SK-N-SH (cell line): Measurements from ENCODE around the gene GLYAT. TPM values are rescaled to one million over a fixed set of nuclear protein-coding genes. Genes with fewer than 3 reads are reported as not detected.

Experiments
- CTCF ChIA-PET: fragments of 300-600, 350-600 bp; formaldehyde crosslinking; extraction: SDS; loops from one replicate; lab custom pipeline; 2021; lab: Yijun Ruan, JAX
- POLR2A ChIA-PET: fragments of 350-600 bp; sonication (Branson Sonifier 250); formaldehyde crosslinking; extraction: SDS; loops from one replicate; lab custom pipeline; 2020; ENCODE audit warnings: antibody characterized with exemption, inconsistent platforms; lab: Yijun Ruan, JAX
- DNase-seq: peaks from one replicate; pipeline ENCODE4 v3.0.0; 2012
- H2AFZ ChIP-seq: fragments of 200-600 bp; sonication (generic); 2 replicates; pipeline ENCODE4 v1.8.1; 2016; ENCODE audit warnings: antibody characterized with exemption, mild to moderate bottlenecking, low read depth
- H3F3A ChIP-seq: fragments of 200-600 bp; sonication (generic); replicated peaks from 2 replicates; pipeline ENCODE3; 2016; ENCODE audit warnings: antibody characterized with exemption, mild to moderate bottlenecking; ENCODE audit not compliant: insufficient read depth
- H3K27ac ChIP-seq, 2 experiments: fragments of 200-500 bp in 1 of 2; fragments of 200-600 bp in 1 of 2; sonication (Bioruptor generic) in 1 of 2; sonication (generic), shearing (Covaris generic) in 1 of 2; 2 replicates each; pipeline versions ENCODE4 v1.5.1 to v1.6.1; 2014 to 2016; ENCODE audit warnings: low read depth in 2 of 2, inconsistent platforms in 1 of 2, low read length in 1 of 2, mild to moderate bottlenecking in 1 of 2, mixed read lengths in 1 of 2
- H3K27me3 ChIP-seq: fragments of 200-600 bp; sonication (generic), shearing (Covaris generic); 2 replicates; pipeline ENCODE4 v1.6.1; 2016; ENCODE audit warnings: mixed run types; ENCODE audit not compliant: insufficient read depth
- H3K36me3 ChIP-seq, 2 experiments: fragments of 200-500 bp in 1 of 2; fragments of 200-600 bp in 1 of 2; sonication (Bioruptor generic) in 1 of 2; sonication (generic) in 1 of 2; replicated peaks in 1 of 2; 2 replicates each; pipeline versions ENCODE3 to v1.5.1; 2014 to 2016; ENCODE audit warnings: low read length in 1 of 2, mild to moderate bottlenecking in 1 of 2; ENCODE audit not compliant: insufficient read depth in 2 of 2, control insufficient read depth in 1 of 2
- H3K4me1 ChIP-seq, 2 experiments: fragments of 200-500 bp in 1 of 2; fragments of 200-600 bp in 1 of 2; sonication (Bioruptor generic) in 1 of 2; sonication (generic), shearing (Covaris generic) in 1 of 2; 2 replicates each; pipeline versions ENCODE4 v1.5.1 to v1.6.1; 2014 to 2016; ENCODE audit warnings: low read depth in 1 of 2, low read length in 1 of 2, mixed run types in 1 of 2; ENCODE audit not compliant: insufficient read depth in 2 of 2, control insufficient read depth in 1 of 2
- H3K4me2 ChIP-seq: fragments of 200-600 bp; sonication (generic), shearing (Covaris generic); 2 replicates; pipeline ENCODE4 v1.6.1; 2017; ENCODE audit warnings: mixed run types
- H3K4me3 ChIP-seq, 2 experiments: fragments of 200-500 bp in 1 of 2; fragments of 200-600 bp in 1 of 2; sonication (Bioruptor generic) in 1 of 2; sonication (generic), shearing (Covaris generic) in 1 of 2; 2 replicates each; pipeline versions ENCODE4 v1.5.1 to v1.8.1; 2014 to 2016; ENCODE audit warnings: low read depth in 2 of 2, inconsistent platforms in 1 of 2, low read length in 1 of 2, mild to moderate bottlenecking in 1 of 2, mixed read lengths in 1 of 2, moderate library complexity in 1 of 2
- H3K79me2 ChIP-seq: fragments of 200-600 bp; sonication (generic); 2 replicates; pipeline ENCODE4 v1.8.1; 2017; ENCODE audit warnings: mild to moderate bottlenecking; ENCODE audit not compliant: insufficient read depth
- H3K9ac ChIP-seq: fragments of 200-600 bp; sonication (generic); 2 replicates; pipeline ENCODE4 v1.6.1; 2017; ENCODE audit warnings: mixed run types
- H3K9me2 ChIP-seq: fragments of 200-600 bp; sonication (generic); 2 replicates; pipeline ENCODE4 v1.6.1; 2017; ENCODE audit warnings: mixed run types
- H3K9me3 ChIP-seq: fragments of 200-600 bp; sonication (generic); 2 replicates; pipeline ENCODE4 v1.6.1; 2017; ENCODE audit warnings: mixed run types, mild to moderate bottlenecking, moderate library complexity
- H4K20me1 ChIP-seq: fragments of 200-600 bp; sonication (generic); 2 replicates; pipeline ENCODE4 v1.6.1; 2017; ENCODE audit warnings: mild to moderate bottlenecking, mixed run types; ENCODE audit not compliant: insufficient read depth
- EP300 ChIP-seq, 2 experiments: IDR thresholded peaks; 2 replicates each; pipeline versions ENCODE4 v1.4.0 to v1.6.1; 2012; ENCODE audit warnings: borderline replicate concordance in 1 of 2, low read depth in 1 of 2, low read length in 1 of 2
- FOSL2 ChIP-seq: IDR thresholded peaks from 2 replicates; pipeline ENCODE4 v1.4.0; 2012; ENCODE audit warnings: low read depth, mild to moderate bottlenecking, moderate library complexity, borderline replicate concordance
- FOXM1 ChIP-seq: IDR thresholded peaks from 2 replicates; pipeline ENCODE4 v1.4.0; 2012; ENCODE audit warnings: low read depth, mild to moderate bottlenecking
- GATA2 ChIP-seq: sonication (generic); formaldehyde crosslinking; IDR thresholded peaks from 2 replicates; pipeline ENCODE4 v1.5.0; 2020; ENCODE audit warnings: mild to moderate bottlenecking, missing genetic modification reagents
- JUND ChIP-seq: IDR thresholded peaks from 2 replicates; pipeline ENCODE4 v1.4.0; 2012
- MXI1 ChIP-seq: IDR thresholded peaks from 2 replicates; pipeline ENCODE4 v1.6.1; 2012; ENCODE audit warnings: mild to moderate bottlenecking, low read depth, low read length, improper control_type of control experiment
- POLR2AphosphoS5 ChIP-seq: IDR thresholded peaks from 2 replicates; pipeline ENCODE4 v1.6.1; 2012; ENCODE audit warnings: low read depth, low read length
- RAD21 ChIP-seq: IDR thresholded peaks from 2 replicates; pipeline ENCODE4 v1.6.1; 2012; ENCODE audit warnings: mild to moderate bottlenecking, low read length
- RCOR1 ChIP-seq: fragments of 150-350 bp; IDR thresholded peaks from 2 replicates; pipeline ENCODE4 v1.6.1; 2017; ENCODE audit warnings: antibody characterized with exemption, low read length
- RFX5 ChIP-seq: IDR thresholded peaks from 2 replicates; pipeline ENCODE4 v1.6.1; 2012; ENCODE audit warnings: mild to moderate bottlenecking, improper control_type of control experiment, low read length
- RXRA ChIP-seq: IDR thresholded peaks from 2 replicates; pipeline ENCODE4 v1.4.0; 2012; ENCODE audit warnings: low read depth, mild to moderate bottlenecking, borderline replicate concordance
- SMC3 ChIP-seq: IDR thresholded peaks from 2 replicates; pipeline ENCODE4 v1.6.1; 2012; ENCODE audit warnings: low read depth, low read length, improper control_type of control experiment
- TEAD4 ChIP-seq: IDR thresholded peaks from 2 replicates; pipeline ENCODE4 v1.4.0; 2012; ENCODE audit warnings: mild to moderate bottlenecking, borderline replicate concordance; ENCODE audit not compliant: insufficient read depth
- USF1 ChIP-seq: IDR thresholded peaks from 2 replicates; pipeline ENCODE4 v1.4.0; 2012; ENCODE audit warnings: low read depth, borderline replicate concordance
- YY1 ChIP-seq: IDR thresholded peaks from 2 replicates; pipeline ENCODE4 v1.4.0; 2012; ENCODE audit warnings: low read depth, mild to moderate bottlenecking
- WGBS: methylation state at CpG from one replicate; pipeline ENCODE4 v1.1.6; 2017; ENCODE audit warnings: low lambda C conversion rate; 5-methylcytosine and 5-hydroxymethylcytosine counted together
- polyA plus RNA-seq, 3 experiments: library from polyadenylated mRNA; depleted of rRNA; stranded (reverse); fragments of >200 nt; gene quantifications; 2 replicates each; pipeline ENCODE4 v1.2.3, GENCODE V29; 2012
- TF ChIP-seq, protein P1 (sequence below): IDR thresholded peaks from 2 replicates; pipeline ENCODE4 v1.4.0; 2012; ENCODE audit warnings: low read depth
- TF ChIP-seq, protein P2 (sequence below): IDR thresholded peaks from 2 replicates; pipeline ENCODE4 v1.6.1; 2012; ENCODE audit warnings: mild to moderate bottlenecking, low read depth, low read length, moderate library complexity
- TF ChIP-seq, protein P3 (sequence below): IDR thresholded peaks from 2 replicates; pipeline ENCODE4 v1.4.0; 2012; ENCODE audit warnings: low read depth, borderline replicate concordance

Gene GLYAT
- polyA plus RNA-seq, 1 of the 3 experiments (the other 2 are of a cell fraction) = not detected

DNA sequence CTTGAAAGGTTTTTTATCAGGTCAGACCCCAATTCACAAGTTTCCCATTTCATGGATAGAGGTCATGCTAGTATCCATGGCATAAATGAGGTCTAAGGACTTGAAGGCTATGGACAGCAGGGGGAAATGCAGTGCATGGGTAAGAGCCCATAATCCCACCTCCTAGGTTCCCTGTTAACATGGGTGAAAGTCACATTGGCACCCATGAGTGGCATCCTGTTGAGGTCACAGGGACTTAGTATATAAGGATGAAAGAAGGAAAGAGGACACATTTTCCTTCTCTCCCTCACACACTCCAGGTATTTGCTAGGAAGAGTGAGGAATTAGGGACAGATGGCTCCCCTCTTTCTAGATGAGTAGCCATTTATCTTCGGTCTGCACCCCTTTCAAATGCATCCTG lies 9.4 kb upstream of the GLYAT start (continued):
- TF ChIP-seq RCOR1 = no peak
- TF ChIP-seq, all 33 proteins: peak for 0

DNA sequence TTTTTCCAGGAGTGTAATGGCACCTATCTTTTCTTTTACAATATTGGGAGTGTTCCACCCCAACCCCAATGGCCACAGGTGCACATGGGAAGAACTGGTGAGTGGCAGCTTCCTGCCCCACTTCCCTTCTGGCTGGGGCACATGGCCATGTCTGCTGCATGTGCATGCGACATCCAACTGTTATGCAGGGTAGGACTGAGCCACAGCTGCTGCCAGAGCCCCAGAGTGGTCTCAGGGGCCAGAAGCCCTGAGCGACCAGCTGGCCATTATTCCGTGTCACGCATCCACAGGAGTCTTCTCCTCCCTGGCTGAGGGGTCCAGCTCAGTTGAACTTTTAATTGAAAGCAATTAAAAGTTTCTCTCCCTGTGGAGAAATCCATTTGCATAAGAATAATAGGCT lies 8.7 kb upstream of the GLYAT start:
- no peaks in the 10 kb centered on the region for H3K79me2 ChIP-seq
- H3K27me3 ChIP-seq = no peaks in the 10 kb centered on the region
- no peaks in the 10 kb centered on the region for H3K36me3 ChIP-seq
- CTCF ChIA-PET = no interaction called here
- H3K9me3 ChIP-seq = no peaks in the 10 kb centered on the region
- TF ChIP-seq EP300 (IDR thresholded peaks at IDR 0.05; ENCODE audit: borderline replicate concordance in 1 of 2, low read depth in 1 of 2, low read length in 1 of 2) = no peak
- no peak for TF ChIP-seq MXI1
- no peak for TF ChIP-seq USF1
- TF ChIP-seq RXRA = no peak
- no peak for TF ChIP-seq SMC3
- no peak for TF ChIP-seq RCOR1
- TF ChIP-seq POLR2AphosphoS5 = no peak
- no peak for TF ChIP-seq JUND
- TF ChIP-seq RFX5 = no peak
- TF ChIP-seq, protein P1, sequence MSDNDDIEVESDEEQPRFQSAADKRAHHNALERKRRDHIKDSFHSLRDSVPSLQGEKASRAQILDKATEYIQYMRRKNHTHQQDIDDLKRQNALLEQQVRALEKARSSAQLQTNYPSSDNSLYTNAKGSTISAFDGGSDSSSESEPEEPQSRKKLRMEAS = no peak
- no peak for TF ChIP-seq GATA2 (CRISPR knock-in tag)
- TF ChIP-seq TEAD4 = no peak
- no peak for TF ChIP-seq FOSL2
- TF ChIP-seq YY1 = no peak
- no peak for TF ChIP-seq FOXM1
- TF ChIP-seq, protein P2, sequence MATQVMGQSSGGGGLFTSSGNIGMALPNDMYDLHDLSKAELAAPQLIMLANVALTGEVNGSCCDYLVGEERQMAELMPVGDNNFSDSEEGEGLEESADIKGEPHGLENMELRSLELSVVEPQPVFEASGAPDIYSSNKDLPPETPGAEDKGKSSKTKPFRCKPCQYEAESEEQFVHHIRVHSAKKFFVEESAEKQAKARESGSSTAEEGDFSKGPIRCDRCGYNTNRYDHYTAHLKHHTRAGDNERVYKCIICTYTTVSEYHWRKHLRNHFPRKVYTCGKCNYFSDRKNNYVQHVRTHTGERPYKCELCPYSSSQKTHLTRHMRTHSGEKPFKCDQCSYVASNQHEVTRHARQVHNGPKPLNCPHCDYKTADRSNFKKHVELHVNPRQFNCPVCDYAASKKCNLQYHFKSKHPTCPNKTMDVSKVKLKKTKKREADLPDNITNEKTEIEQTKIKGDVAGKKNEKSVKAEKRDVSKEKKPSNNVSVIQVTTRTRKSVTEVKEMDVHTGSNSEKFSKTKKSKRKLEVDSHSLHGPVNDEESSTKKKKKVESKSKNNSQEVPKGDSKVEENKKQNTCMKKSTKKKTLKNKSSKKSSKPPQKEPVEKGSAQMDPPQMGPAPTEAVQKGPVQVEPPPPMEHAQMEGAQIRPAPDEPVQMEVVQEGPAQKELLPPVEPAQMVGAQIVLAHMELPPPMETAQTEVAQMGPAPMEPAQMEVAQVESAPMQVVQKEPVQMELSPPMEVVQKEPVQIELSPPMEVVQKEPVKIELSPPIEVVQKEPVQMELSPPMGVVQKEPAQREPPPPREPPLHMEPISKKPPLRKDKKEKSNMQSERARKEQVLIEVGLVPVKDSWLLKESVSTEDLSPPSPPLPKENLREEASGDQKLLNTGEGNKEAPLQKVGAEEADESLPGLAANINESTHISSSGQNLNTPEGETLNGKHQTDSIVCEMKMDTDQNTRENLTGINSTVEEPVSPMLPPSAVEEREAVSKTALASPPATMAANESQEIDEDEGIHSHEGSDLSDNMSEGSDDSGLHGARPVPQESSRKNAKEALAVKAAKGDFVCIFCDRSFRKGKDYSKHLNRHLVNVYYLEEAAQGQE = no peak
- TF ChIP-seq, protein P3, sequence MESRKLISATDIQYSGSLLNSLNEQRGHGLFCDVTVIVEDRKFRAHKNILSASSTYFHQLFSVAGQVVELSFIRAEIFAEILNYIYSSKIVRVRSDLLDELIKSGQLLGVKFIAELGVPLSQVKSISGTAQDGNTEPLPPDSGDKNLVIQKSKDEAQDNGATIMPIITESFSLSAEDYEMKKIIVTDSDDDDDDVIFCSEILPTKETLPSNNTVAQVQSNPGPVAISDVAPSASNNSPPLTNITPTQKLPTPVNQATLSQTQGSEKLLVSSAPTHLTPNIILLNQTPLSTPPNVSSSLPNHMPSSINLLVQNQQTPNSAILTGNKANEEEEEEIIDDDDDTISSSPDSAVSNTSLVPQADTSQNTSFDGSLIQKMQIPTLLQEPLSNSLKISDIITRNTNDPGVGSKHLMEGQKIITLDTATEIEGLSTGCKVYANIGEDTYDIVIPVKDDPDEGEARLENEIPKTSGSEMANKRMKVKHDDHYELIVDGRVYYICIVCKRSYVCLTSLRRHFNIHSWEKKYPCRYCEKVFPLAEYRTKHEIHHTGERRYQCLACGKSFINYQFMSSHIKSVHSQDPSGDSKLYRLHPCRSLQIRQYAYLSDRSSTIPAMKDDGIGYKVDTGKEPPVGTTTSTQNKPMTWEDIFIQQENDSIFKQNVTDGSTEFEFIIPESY = no peak
- no peak for TF ChIP-seq RAD21
- no peaks in the 10 kb centered on the region for H3K9me2 ChIP-seq
- no peak overlapping the region for H2AFZ ChIP-seq
- no peaks in the 10 kb centered on the region for H3K4me1 ChIP-seq
- POLR2A ChIA-PET = no interaction called here
- H3K27ac ChIP-seq = no peak overlapping the region
- no peak for DNase-seq
- H3K4me2 ChIP-seq = no peak overlapping the region
- no peak overlapping the region for H3K9ac ChIP-seq
- 0% methylated on average over 2 of the region's 4 CpGs for WGBS
- no peak overlapping the region for H3K4me3 ChIP-seq
- H4K20me1 ChIP-seq = no peaks in the 10 kb centered on the region
- H3F3A ChIP-seq = no peaks in the 10 kb centered on the region
